ENCODE data around the gene NT5DC1. TPM values are rescaled to one million over a fixed set of nuclear protein-coding genes. Genes with fewer than 3 reads are reported as not detected.
"Not testable (repeated sequence)": the region's sequence is repeated elsewhere in the genome, so short reads cannot be mapped to it uniquely, and the experiment has no call there.

The NT5DC1 gene
- total RNA-seq, 2 experiments from 2014 or later, result 39.4 to 42.4 TPM

- CTCF ChIA-PET, result interaction anchor here (1.2 kb wide), 1 partner anchor 19 kb away, joined by 3 read pairs; no protein-coding TSS in a partner anchor
- ATAC-seq (no peak), DNase-seq (no peak)
- H3K4me3 Mint-ChIP-seq, result no peak overlapping the region
- H3K27me3 Mint-ChIP-seq, result no peaks in the 10 kb centered on the region
- no peak overlapping the region for H3K27ac Mint-ChIP-seq
- POLR2A ChIA-PET, result no interaction called here
- peaks cover 1% of the 10 kb centered on the region for H3K36me3 Mint-ChIP-seq (ENCODE audit: low read depth)
- intact Hi-C loops (cut with DNase I, micrococcal nuclease), result loop anchor here in 1 of 2 experiments (10.0 kb wide), 1 partner anchor 199 kb away; no protein-coding TSS in a partner anchor
- H3K9me3 Mint-ChIP-seq (ENCODE audit: low read depth), result peaks cover 11% of the 10 kb centered on the region
- H3K4me1 Mint-ChIP-seq, result no peaks in the 10 kb centered on the region
Measured at GRCh38 chr6:116094041-116094440, 6.6 kb upstream of the NT5DC1 start.

GRCh38 chr6:116096048-116096759, 4.4 kb upstream of the NT5DC1 start:
- H3K27me3 Mint-ChIP-seq; H3K4me3 Mint-ChIP-seq; H3K4me1 Mint-ChIP-seq; DNase-seq; H3K36me3 Mint-ChIP-seq (ENCODE audit: low read depth); ATAC-seq; H3K27ac Mint-ChIP-seq; POLR2A ChIA-PET: not testable (repeated sequence)
- CTCF ChIA-PET, result interaction anchor here (1.0 to 1.6 kb wide), 3 partner anchors 9 to 85 kb away, joined by 3 to 7 read pairs (median 6); no protein-coding TSS in a partner anchor
- intact Hi-C loops (cut with DNase I, micrococcal nuclease), result loop anchor here in 1 of 2 experiments (10.0 kb wide), 1 partner anchor 201 kb away; no protein-coding TSS in a partner anchor
- peaks cover 11% of the 10 kb centered on the region for H3K9me3 Mint-ChIP-seq (ENCODE audit: low read depth)

GRCh38 chr6:116096979-116097816, 3.5 kb upstream of the NT5DC1 start:
- no peak overlapping the region for H3K4me3 Mint-ChIP-seq
- intact Hi-C loops (cut with DNase I, micrococcal nuclease), result loop anchor here in 1 of 2 experiments (10.0 kb wide), 1 partner anchor 202 kb away; no protein-coding TSS in a partner anchor
- CTCF ChIA-PET, result interaction anchor here (0.8 to 1.6 kb wide), 4 partner anchors 26 to 86 kb away, joined by 3 to 6 read pairs (median 3); no protein-coding TSS in a partner anchor
- DNase-seq (no peak), ATAC-seq (no peak)
- peaks cover 11% of the 10 kb centered on the region for H3K9me3 Mint-ChIP-seq (ENCODE audit: low read depth)
- POLR2A ChIA-PET, result no interaction called here
- H3K4me1 Mint-ChIP-seq, result peaks cover 18% of the 10 kb centered on the region
- no peaks in the 10 kb centered on the region for H3K27me3 Mint-ChIP-seq
- peaks cover 1% of the 10 kb centered on the region for H3K36me3 Mint-ChIP-seq (ENCODE audit: low read depth)
- no peak overlapping the region for H3K27ac Mint-ChIP-seq

- Mint-ChIP-seq H3K9me3 (ENCODE audit: low read depth) (peaks cover 11% of the 10 kb centered on the region), H3K36me3 (ENCODE audit: low read depth) (peaks cover 9% of the 10 kb centered on the region), H3K27me3 (no peaks in the 10 kb centered on the region), H3K4me1 (peaks cover 35% of the 10 kb centered on the region), H3K27ac (no peak overlapping the region), H3K4me3 (no peak overlapping the region)
- ATAC-seq (no peak), DNase-seq (no peak)
- intact Hi-C loops (cut with DNase I, micrococcal nuclease), result loop anchor here in 1 of 2 experiments (10.0 kb wide), 1 partner anchor 204 kb away; no protein-coding TSS in a partner anchor
- POLR2A ChIA-PET, result no interaction called here
- CTCF ChIA-PET, result no interaction called here
Measured at GRCh38 chr6:116099036-116099435, 1.6 kb upstream of the NT5DC1 start.

GRCh38 chr6:116101302-116101718, 657 bp downstream of the NT5DC1 start:
- peaks cover 4% of the 10 kb centered on the region for H3K9me3 Mint-ChIP-seq (ENCODE audit: low read depth)
- ChIA-PET CTCF (interaction anchor here (0.9 to 3.0 kb wide), 6 partner anchors 11 to 267 kb away, joined by 3 to 14 read pairs (median 4); no protein-coding TSS in a partner anchor), POLR2A (interaction anchor here (1.4 kb wide), 1 partner anchor 90 kb away, joined by 7 read pairs; no protein-coding TSS in a partner anchor)
- peak overlapping the region; percentile 88 for H3K27ac Mint-ChIP-seq
- ATAC-seq (peak; percentile 2), DNase-seq (no peak)
- no peaks in the 10 kb centered on the region for H3K27me3 Mint-ChIP-seq
- H3K4me1 Mint-ChIP-seq, result peaks cover 57% of the 10 kb centered on the region
- intact Hi-C loops (cut with DNase I, micrococcal nuclease), result loop anchor here (1.0 to 5.0 kb wide), 7 partner anchors 153 to 581 kb away; partner anchors contain the start of genes RWDD1 (in 2 of the 2), CALHM6 (in 1 of the 2), KPNA5 (in 1 of the 2) and TSPYL1 (in 1 of the 2)
- peak overlapping the region; percentile 86 for H3K4me3 Mint-ChIP-seq
- peaks cover 15% of the 10 kb centered on the region for H3K36me3 Mint-ChIP-seq (ENCODE audit: low read depth)

GRCh38 chr6:116101790-116102189, 1.1 kb downstream of the NT5DC1 start:
- POLR2A ChIA-PET, result no interaction called here
- DNase-seq (no peak), ATAC-seq (no peak)
- intact Hi-C loops (cut with DNase I, micrococcal nuclease), result loop anchor here (1.0 to 5.0 kb wide), 7 partner anchors 153 to 581 kb away; partner anchors contain the start of genes RWDD1 (in 2 of the 2), CALHM6 (in 1 of the 2), KPNA5 (in 1 of the 2) and TSPYL1 (in 1 of the 2)
- Mint-ChIP-seq H3K4me3 (peak overlapping the region; percentile 86), H3K9me3 (ENCODE audit: low read depth) (no peaks in the 10 kb centered on the region), H3K4me1 (peaks cover 61% of the 10 kb centered on the region), H3K36me3 (ENCODE audit: low read depth) (peaks cover 15% of the 10 kb centered on the region), H3K27me3 (no peaks in the 10 kb centered on the region), H3K27ac (peak overlapping the region; percentile 88)
- CTCF ChIA-PET, result interaction anchor here (0.6 to 3.0 kb wide), 4 partner anchors 10 to 1119 kb away, joined by 3 to 14 read pairs (median 7); no protein-coding TSS in a partner anchor

GRCh38 chr6:116102873-116103272, 2.2 kb downstream of the NT5DC1 start:
- no peak for ATAC-seq
- no peaks in the 10 kb centered on the region for H3K27me3 Mint-ChIP-seq
- peaks cover 61% of the 10 kb centered on the region for H3K4me1 Mint-ChIP-seq
- ChIA-PET POLR2A (interaction anchor here (0.7 kb wide), 1 partner anchor 8 kb away, joined by 3 read pairs; no protein-coding TSS in a partner anchor), CTCF (interaction anchor here (2.3 to 3.0 kb wide), 2 partner anchors 9 to 90 kb away, joined by 11 to 14 read pairs; no protein-coding TSS in a partner anchor)
- H3K36me3 Mint-ChIP-seq (ENCODE audit: low read depth), result peaks cover 16% of the 10 kb centered on the region
- DNase-seq, result no peak
- H3K9me3 Mint-ChIP-seq (ENCODE audit: low read depth), result no peaks in the 10 kb centered on the region
- H3K27ac Mint-ChIP-seq, result no peak overlapping the region
- intact Hi-C loops (cut with DNase I, micrococcal nuclease), result loop anchor here in 1 of 2 experiments (5.0 kb wide), 4 partner anchors 174 to 579 kb away; partner anchors contain the start of genes CALHM6, KPNA5, TSPYL1 and ZUP1
- H3K4me3 Mint-ChIP-seq, result no peak overlapping the region

- ATAC-seq, result no peak
- Mint-ChIP-seq H3K27ac (no peak overlapping the region), H3K36me3 (ENCODE audit: low read depth) (peaks cover 26% of the 10 kb centered on the region), H3K4me3 (no peak overlapping the region), H3K4me1 (peaks cover 57% of the 10 kb centered on the region), H3K27me3 (no peaks in the 10 kb centered on the region), H3K9me3 (ENCODE audit: low read depth) (no peaks in the 10 kb centered on the region)
- POLR2A ChIA-PET, result no interaction called here
- CTCF ChIA-PET, result interaction anchor here (1.5 kb wide), 1 partner anchor 26 kb away, joined by 4 read pairs; no protein-coding TSS in a partner anchor
- no peak for DNase-seq
- intact Hi-C loops (cut with DNase I, micrococcal nuclease), result loop anchor here in 1 of 2 experiments (5.0 kb wide), 4 partner anchors 173 to 578 kb away; partner anchors contain the start of genes CALHM6, KPNA5, TSPYL1 and ZUP1
Measured at GRCh38 chr6:116104636-116105035, 4.0 kb downstream of the NT5DC1 start.

GRCh38 chr6:116105247-116105646, 4.6 kb downstream of the NT5DC1 start:
- ATAC-seq (no peak), DNase-seq (no peak)
- ChIA-PET POLR2A (no interaction called here), CTCF (interaction anchor here (0.6 kb wide), 1 partner anchor 27 kb away, joined by 3 read pairs; no protein-coding TSS in a partner anchor)
- Mint-ChIP-seq H3K27ac (no peak overlapping the region), H3K4me1 (peaks cover 53% of the 10 kb centered on the region), H3K36me3 (ENCODE audit: low read depth) (peaks cover 28% of the 10 kb centered on the region), H3K27me3 (no peaks in the 10 kb centered on the region), H3K4me3 (no peak overlapping the region), H3K9me3 (ENCODE audit: low read depth) (no peaks in the 10 kb centered on the region)
- intact Hi-C loops (cut with DNase I, micrococcal nuclease), result no loop called here

GRCh38 chr6:116106146-116106545, 5.5 kb downstream of the NT5DC1 start:
- no peak overlapping the region for H3K27ac Mint-ChIP-seq

More at GRCh38 chr6:116106146-116106545, 5.5 kb downstream of the NT5DC1 start:
- Mint-ChIP-seq H3K4me3 (no peak overlapping the region), H3K4me1 (peaks cover 53% of the 10 kb centered on the region), H3K36me3 (ENCODE audit: low read depth) (peaks cover 32% of the 10 kb centered on the region), H3K9me3 (ENCODE audit: low read depth) (no peaks in the 10 kb centered on the region), H3K27me3 (no peaks in the 10 kb centered on the region)
- ATAC-seq (no peak), DNase-seq (no peak)
- intact Hi-C loops (cut with DNase I, micrococcal nuclease), result no loop called here
- POLR2A ChIA-PET, result interaction anchor here (0.7 to 0.8 kb wide), 2 partner anchors 27 to 484 kb away, joined by 7 to 8 read pairs; no protein-coding TSS in a partner anchor
- CTCF ChIA-PET, result interaction anchor here (0.8 kb wide), 1 partner anchor 465 kb away, joined by 4 read pairs; the partner anchor contains the start of gene RWDD1

Data from activated CD4-positive, alpha-beta T cell treated with anti-CD3 and anti-CD28 coated beads for 36 hours (primary cell).